HG03066 (cell line): ENCODE measurements around the gene CASK.
"Not testable (repeated sequence)": the region's sequence is repeated elsewhere in the genome, so short reads cannot be mapped to it uniquely, and the experiment has no call there.

Source experiments
- ATAC-seq: cut with Tn5 transposase; IDR thresholded peaks from one replicate; pipeline ENCODE4 v1.9.1; 2021; ENCODE audit warnings: low read depth; ENCODE audit not compliant: unreplicated experiment

The CASK gene

GRCh38 chrX:41750716-41751115 lies 172.6 kb downstream of the CASK start:
- ATAC-seq: no peak

GRCh38 chrX:41739871-41740270 lies 183.5 kb downstream of the CASK start:
- ATAC-seq: no peak

GRCh38 chrX:41737065-41737464 lies 186.3 kb downstream of the CASK start:
- no peak for ATAC-seq

- ATAC-seq: no peak
Measured at GRCh38 chrX:41734530-41734929, 188.8 kb downstream of the CASK start.

- peak; percentile 95 for ATAC-seq
Measured at GRCh38 chrX:41733939-41734338, 189.4 kb downstream of the CASK start.

- no peak for ATAC-seq
Measured at GRCh38 chrX:41732260-41732659, 191.1 kb downstream of the CASK start.

GRCh38 chrX:41730081-41730480 lies 193.3 kb downstream of the CASK start:
- no peak for ATAC-seq

- ATAC-seq: no peak
Measured at GRCh38 chrX:41728125-41728524, 195.2 kb downstream of the CASK start.

- ATAC-seq: no peak
Measured at GRCh38 chrX:41723826-41724225, 199.5 kb downstream of the CASK start, which contains the start of gene GPR82. Gene GPR82, plus strand, starts transcription at chrX:41724181. Its CDS starts 2,846 bp downstream, at chrX:41727027.

GRCh38 chrX:41722816-41723618 lies 200.3 kb downstream of the CASK start:
- no peak for ATAC-seq

- no peak for ATAC-seq
Measured at GRCh38 chrX:41722214-41722613, 201.1 kb downstream of the CASK start.

- no peak for ATAC-seq
Measured at GRCh38 chrX:41721590-41721989, 201.8 kb downstream of the CASK start.

GRCh38 chrX:41720125-41720779 lies 203.1 kb downstream of the CASK start:
- ATAC-seq: peak; percentile 67

- ATAC-seq: not testable (repeated sequence)
Measured at GRCh38 chrX:41719610-41720009, 203.7 kb downstream of the CASK start.

- ATAC-seq: no peak
Measured at GRCh38 chrX:41718481-41719235, 204.7 kb downstream of the CASK start.

- ATAC-seq: no peak
Measured at GRCh38 chrX:41716767-41717473, 206.4 kb downstream of the CASK start.

- no peak for ATAC-seq
Measured at GRCh38 chrX:41716222-41716621, 207.1 kb downstream of the CASK start.

- no peak for ATAC-seq
Measured at GRCh38 chrX:41711021-41711667, 212.2 kb downstream of the CASK start.

- ATAC-seq: no peak
Measured at GRCh38 chrX:41708486-41708885, 214.9 kb downstream of the CASK start.

GRCh38 chrX:41707218-41707617 lies 216.1 kb downstream of the CASK start:
- ATAC-seq: no peak
